ENCODE data around the gene HIBADH. TPM values are rescaled to one million over a fixed set of nuclear protein-coding genes. Genes with fewer than 3 reads are reported as not detected.
"Not testable (repeated sequence)": the region's sequence is repeated elsewhere in the genome, so short reads cannot be mapped to it uniquely, and the experiment has no call there.

The HIBADH gene
- total and polyA plus RNA-seq, 2 donors (not counting 3 experiments of a cell fraction or from before 2014, with no cell fraction given): 22.6 to 30.5 TPM

- TSS peak; percentile 87 for BruUV-seq (replicated peaks)
- Histone ChIP-seq H3K27ac (ENCODE audit: insufficient read depth, low read depth, low read length) (peak overlapping the region; percentile 94), H3K9ac (replicated peaks; ENCODE audit: extremely low read depth, insufficient read depth, low read length) (peak overlapping the region; percentile 53), H3K9me1 (replicated peaks; ENCODE audit: control insufficient read depth, extremely low read depth, insufficient read depth, low read length) (no peaks in the 10 kb centered on the region), H3K27me3 (ENCODE audit: control insufficient read depth in 2 of 2, insufficient read depth in 2 of 2, low read length in 2 of 2) (no peaks in the 10 kb centered on the region), H3K9me3 (replicated peaks; ENCODE audit: control insufficient read depth, insufficient read depth, low read length) (no peaks in the 10 kb centered on the region), H4K20me1 (replicated peaks; ENCODE audit: control insufficient read depth, extremely low read depth, insufficient read depth, low read length) (no peaks in the 10 kb centered on the region), H3K79me2 (ENCODE audit: control insufficient read depth, insufficient read depth, low read length) (no peaks in the 10 kb centered on the region), H3K4me1 (ENCODE audit: control insufficient read depth, extremely low read depth, insufficient read depth, low read length) (peaks cover 22% of the 10 kb centered on the region), H3K4me3 (replicated peaks in 1 of 3; ENCODE audit: insufficient read depth in 1 of 3, low read depth in 1 of 3, low read length in 3 of 3) (no peak overlapping the region), H3K4me2 (ENCODE audit: insufficient read depth, low read length) (peak overlapping the region; percentile 52), H2AFZ (ENCODE audit: low read depth, low read length) (peak overlapping the region; percentile 49), H3K36me3 (ENCODE audit: control insufficient read depth in 2 of 2, extremely low read depth in 1 of 2, insufficient read depth in 2 of 2, low read length in 2 of 2) (no peaks in the 10 kb centered on the region)
- dilution Hi-C loops (cut with MboI; ENCODE audit: extremely low pct_ligation_motif_present, low sequenced_read_pairs) (no loop called here), intact Hi-C loops (cut with micrococcal nuclease) (loop anchor here (1.0 to 5.0 kb wide), 3 partner anchors 15 to 71 kb away; no protein-coding TSS in a partner anchor)
- TF ChIP-seq GATA2 (IDR thresholded peaks at IDR 0.05; ENCODE audit: insufficient read depth, insufficient read length, low read depth, low read length) (no peak), FOS (IDR thresholded peaks at IDR 0.05; ENCODE audit: borderline replicate concordance, insufficient read depth, low read length) (peak; percentile 84), POLR2AphosphoS5 (IDR thresholded peaks at IDR 0.05; ENCODE audit: insufficient read depth, low read depth, low read length) (peak; percentile 55), MYC (IDR thresholded peaks at IDR 0.05; ENCODE audit: low read depth, low read length) (no peak), JUN (IDR thresholded peaks at IDR 0.05; ENCODE audit: borderline replicate concordance, insufficient read depth, insufficient read length, low read depth) (peak; percentile 95), POLR2A (IDR thresholded peaks at IDR 0.05; ENCODE audit: low read depth, low read length) (peak; percentile 25)
- ChIA-PET POLR2A (interaction anchor here (0.6 kb wide), 1 partner anchor 24 kb away, joined by 5 read pairs; no protein-coding TSS in a partner anchor), CTCF (interaction anchor here (0.9 to 1.8 kb wide), 11 partner anchors 9 to 482 kb away, joined by 3 to 8 read pairs (median 5); partner anchors contain the start of gene HIBADH)
- DNase-seq (ENCODE audit: low read depth, low spot score) (peak; percentile 78), FAIRE-seq (peak; percentile 98)
Observed at GRCh38 chr7:27677912-27678612, 15.4 kb upstream of the HIBADH start.

GRCh38 chr7:27674126-27674525 lies 11.4 kb upstream of the HIBADH start:
- CTCF ChIA-PET; H2AFZ ChIP-seq (ENCODE audit: low read depth, low read length); DNase-seq (ENCODE audit: low read depth, low spot score); H3K4me3 ChIP-seq (replicated peaks in 1 of 3; ENCODE audit: insufficient read depth in 1 of 3, low read depth in 1 of 3, low read length in 3 of 3); H4K20me1 ChIP-seq (replicated peaks; ENCODE audit: control insufficient read depth, extremely low read depth, insufficient read depth, low read length); FAIRE-seq; dilution Hi-C loops (cut with MboI; ENCODE audit: extremely low pct_ligation_motif_present, low sequenced_read_pairs); H3K27ac ChIP-seq (ENCODE audit: insufficient read depth, low read depth, low read length); H3K4me2 ChIP-seq (ENCODE audit: insufficient read depth, low read length); intact Hi-C loops (cut with micrococcal nuclease); H3K9ac ChIP-seq (replicated peaks; ENCODE audit: extremely low read depth, insufficient read depth, low read length); BruUV-seq (replicated peaks); H3K9me3 ChIP-seq (replicated peaks; ENCODE audit: control insufficient read depth, insufficient read depth, low read length); H3K79me2 ChIP-seq (ENCODE audit: control insufficient read depth, insufficient read depth, low read length); H3K27me3 ChIP-seq (ENCODE audit: control insufficient read depth in 2 of 2, insufficient read depth in 2 of 2, low read length in 2 of 2); H3K36me3 ChIP-seq (ENCODE audit: control insufficient read depth in 2 of 2, extremely low read depth in 1 of 2, insufficient read depth in 2 of 2, low read length in 2 of 2); H3K9me1 ChIP-seq (replicated peaks; ENCODE audit: control insufficient read depth, extremely low read depth, insufficient read depth, low read length): not testable (repeated sequence)
- peaks cover 19% of the 10 kb centered on the region for H3K4me1 ChIP-seq (ENCODE audit: control insufficient read depth, extremely low read depth, insufficient read depth, low read length)
- POLR2A ChIA-PET: interaction anchor here (0.6 kb wide), 1 partner anchor 386 kb away, joined by 4 read pairs; no protein-coding TSS in a partner anchor

Measured in endothelial cell of umbilical vein (primary cell).